Neuron (in vitro differentiated cells): ENCODE results near the gene ZNF532.

Source experiments
- H2AFZ ChIP-seq: one replicate; pipeline ENCODE4 v1.6.1; 2013; ENCODE audit warnings: low read depth, mild to moderate bottlenecking, inconsistent platforms, low read length, moderate library complexity
- H3K27me3 ChIP-seq: one replicate; pipeline ENCODE4 v1.6.1; 2013; ENCODE audit warnings: low read length; ENCODE audit not compliant: insufficient read depth
- H3K36me3 ChIP-seq: one replicate; pipeline ENCODE4 v1.6.1; 2013; ENCODE audit warnings: low read length; ENCODE audit not compliant: insufficient read depth
- H3K4me1 ChIP-seq: one replicate; pipeline ENCODE4 v1.6.1; 2013; ENCODE audit warnings: low read length; ENCODE audit not compliant: insufficient read depth
- H3K4me3 ChIP-seq: 2 replicates; pipeline ENCODE4 v1.5.1; 2013; ENCODE audit warnings: mild to moderate bottlenecking, low read length, moderate library complexity
- H3K9me3 ChIP-seq: one replicate; pipeline ENCODE4 v1.6.1; 2013; ENCODE audit warnings: low read length

Gene ZNF532

DNA sequence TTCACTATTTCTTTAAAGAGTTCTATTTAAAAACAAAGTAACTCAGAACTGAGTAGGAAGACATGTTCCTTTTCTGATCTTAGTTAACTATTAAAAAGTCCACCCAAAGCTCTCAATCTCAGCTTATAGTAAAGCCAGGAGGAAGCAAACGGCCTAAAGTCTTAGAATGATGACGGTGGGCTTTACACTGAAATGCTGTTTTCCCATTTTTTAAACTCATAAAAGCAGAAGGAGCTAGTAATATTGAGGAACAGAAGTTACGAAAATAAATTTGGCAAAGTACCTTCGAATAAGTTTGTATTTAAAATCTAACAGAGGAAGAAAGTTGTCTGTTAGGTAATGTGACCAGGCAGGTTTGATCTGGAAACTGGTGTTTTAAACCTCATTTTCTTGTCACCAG lies 111.1 kb downstream of the ZNF532 start:
- Histone ChIP-seq H2AFZ (no peak overlapping the region), H3K4me3 (no peak overlapping the region), H3K4me1 (no peaks in the 10 kb centered on the region), H3K36me3 (peaks cover 76% of the 10 kb centered on the region), H3K9me3 (no peaks in the 10 kb centered on the region), H3K27me3 (no peaks in the 10 kb centered on the region)

DNA sequence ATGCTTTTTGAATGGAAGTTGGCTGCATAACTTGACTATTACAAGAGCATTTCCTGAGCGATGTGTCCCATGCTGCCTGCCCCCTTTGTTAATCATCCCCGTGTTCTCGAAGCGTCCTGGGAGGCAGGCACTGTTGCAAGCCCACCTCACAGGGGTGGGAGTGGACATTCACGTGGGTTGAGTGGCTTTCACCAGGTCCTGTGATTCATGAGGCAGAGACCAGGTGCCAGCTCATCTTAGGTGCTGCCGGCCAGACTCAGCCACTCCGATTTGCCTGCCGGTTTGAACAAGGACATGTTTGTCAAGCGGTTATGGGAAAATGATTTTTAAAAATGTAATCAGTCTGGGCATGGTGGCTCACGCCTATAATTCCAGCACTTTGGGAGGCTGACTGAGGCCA lies 112.5 kb downstream of the ZNF532 start:
- Histone ChIP-seq H3K4me3 (no peak overlapping the region), H3K4me1 (no peaks in the 10 kb centered on the region), H3K36me3 (peaks cover 77% of the 10 kb centered on the region), H3K9me3 (no peaks in the 10 kb centered on the region), H3K27me3 (no peaks in the 10 kb centered on the region), H2AFZ (no peak overlapping the region)

DNA sequence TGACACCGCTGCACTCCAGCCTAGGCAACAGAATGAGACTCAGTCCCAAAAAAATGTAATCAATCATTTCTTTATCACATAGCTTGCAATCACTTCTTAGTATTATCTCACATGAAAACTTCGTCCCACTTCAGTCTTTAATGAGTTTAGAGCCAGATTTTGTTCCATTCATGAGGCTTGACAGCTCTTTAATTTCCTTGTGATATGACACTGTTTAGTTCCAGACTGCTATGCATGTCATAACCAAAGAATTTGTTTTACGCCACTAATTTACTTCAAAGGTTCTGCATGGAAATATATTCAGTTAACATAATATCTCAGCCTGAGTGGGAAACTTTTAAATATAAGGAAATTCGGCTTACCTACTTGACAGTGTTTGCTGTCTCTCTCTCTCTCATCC lies 113.1 kb downstream of the ZNF532 start:
- Histone ChIP-seq H3K27me3 (no peaks in the 10 kb centered on the region), H3K36me3 (peaks cover 77% of the 10 kb centered on the region), H3K4me3 (no peak overlapping the region), H3K4me1 (no peaks in the 10 kb centered on the region), H2AFZ (no peak overlapping the region), H3K9me3 (no peaks in the 10 kb centered on the region)

DNA sequence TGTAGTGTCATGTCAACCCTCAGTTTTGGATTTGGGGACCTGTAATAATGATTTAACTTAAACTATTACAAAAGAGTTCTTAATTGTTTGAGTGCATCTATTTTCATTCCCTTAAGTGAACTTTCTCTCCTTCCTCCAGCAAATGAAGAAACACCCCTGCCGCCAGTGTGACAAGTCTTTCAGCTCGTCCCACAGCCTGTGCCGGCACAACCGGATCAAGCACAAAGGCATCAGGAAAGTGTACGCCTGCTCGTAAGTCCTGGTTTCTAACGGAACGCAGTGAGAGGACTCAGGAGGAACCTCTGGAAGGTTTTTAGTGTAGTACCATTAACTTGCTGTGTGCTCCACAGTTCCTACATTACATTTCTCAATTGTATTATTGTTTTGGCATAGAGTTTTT lies 114.2 kb downstream of the ZNF532 start:
- Histone ChIP-seq H3K4me3 (no peak overlapping the region), H3K9me3 (no peaks in the 10 kb centered on the region), H2AFZ (no peak overlapping the region), H3K36me3 (peaks cover 81% of the 10 kb centered on the region), H3K27me3 (no peaks in the 10 kb centered on the region), H3K4me1 (no peaks in the 10 kb centered on the region)

DNA sequence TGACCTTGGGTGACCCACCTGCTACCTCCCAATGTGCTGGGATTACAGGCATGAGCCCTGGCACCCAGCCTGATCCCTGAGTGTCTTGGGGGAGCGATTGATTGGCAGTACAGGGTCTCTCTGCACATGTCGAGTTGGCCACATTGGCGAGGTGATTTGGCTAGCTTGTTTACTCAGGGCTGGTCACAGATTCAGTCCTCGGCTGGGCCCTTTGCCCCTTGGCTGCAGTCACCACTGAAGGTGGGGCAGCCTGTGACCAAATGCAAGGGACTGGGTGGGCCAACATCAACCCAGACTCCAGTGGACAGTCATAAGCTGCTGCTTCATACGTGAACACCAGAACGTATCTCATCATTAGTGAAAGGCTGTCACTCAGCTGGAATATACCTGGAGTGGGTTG lies 114.9 kb downstream of the ZNF532 start:
- Histone ChIP-seq H2AFZ (no peak overlapping the region), H3K9me3 (no peaks in the 10 kb centered on the region), H3K27me3 (no peaks in the 10 kb centered on the region), H3K4me3 (no peak overlapping the region), H3K36me3 (peaks cover 80% of the 10 kb centered on the region), H3K4me1 (no peaks in the 10 kb centered on the region)

DNA sequence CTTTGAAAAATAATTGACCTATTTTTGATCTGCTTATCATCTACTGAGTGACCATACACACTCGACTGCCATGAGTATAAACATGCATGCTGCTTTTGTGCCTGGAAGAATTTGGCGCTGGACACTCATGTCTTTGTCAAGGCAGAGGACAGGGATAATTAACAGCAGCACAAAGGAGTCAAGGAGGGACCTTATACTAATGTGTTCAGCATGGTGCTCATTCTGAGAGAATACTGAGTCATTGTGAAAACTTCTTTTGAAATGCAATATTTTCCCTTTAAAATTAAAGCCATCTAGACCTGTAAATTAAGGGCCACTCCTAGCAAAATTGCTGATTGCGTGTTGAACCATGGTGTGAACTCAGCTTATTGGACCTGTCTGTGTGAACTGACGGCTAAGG lies 116.3 kb downstream of the ZNF532 start:
- H3K9me3 ChIP-seq = no peaks in the 10 kb centered on the region
- H3K36me3 ChIP-seq = peaks cover 74% of the 10 kb centered on the region
- no peak overlapping the region for H2AFZ ChIP-seq
- H3K4me3 ChIP-seq = no peak overlapping the region
- no peaks in the 10 kb centered on the region for H3K4me1 ChIP-seq
- H3K27me3 ChIP-seq = no peaks in the 10 kb centered on the region

DNA sequence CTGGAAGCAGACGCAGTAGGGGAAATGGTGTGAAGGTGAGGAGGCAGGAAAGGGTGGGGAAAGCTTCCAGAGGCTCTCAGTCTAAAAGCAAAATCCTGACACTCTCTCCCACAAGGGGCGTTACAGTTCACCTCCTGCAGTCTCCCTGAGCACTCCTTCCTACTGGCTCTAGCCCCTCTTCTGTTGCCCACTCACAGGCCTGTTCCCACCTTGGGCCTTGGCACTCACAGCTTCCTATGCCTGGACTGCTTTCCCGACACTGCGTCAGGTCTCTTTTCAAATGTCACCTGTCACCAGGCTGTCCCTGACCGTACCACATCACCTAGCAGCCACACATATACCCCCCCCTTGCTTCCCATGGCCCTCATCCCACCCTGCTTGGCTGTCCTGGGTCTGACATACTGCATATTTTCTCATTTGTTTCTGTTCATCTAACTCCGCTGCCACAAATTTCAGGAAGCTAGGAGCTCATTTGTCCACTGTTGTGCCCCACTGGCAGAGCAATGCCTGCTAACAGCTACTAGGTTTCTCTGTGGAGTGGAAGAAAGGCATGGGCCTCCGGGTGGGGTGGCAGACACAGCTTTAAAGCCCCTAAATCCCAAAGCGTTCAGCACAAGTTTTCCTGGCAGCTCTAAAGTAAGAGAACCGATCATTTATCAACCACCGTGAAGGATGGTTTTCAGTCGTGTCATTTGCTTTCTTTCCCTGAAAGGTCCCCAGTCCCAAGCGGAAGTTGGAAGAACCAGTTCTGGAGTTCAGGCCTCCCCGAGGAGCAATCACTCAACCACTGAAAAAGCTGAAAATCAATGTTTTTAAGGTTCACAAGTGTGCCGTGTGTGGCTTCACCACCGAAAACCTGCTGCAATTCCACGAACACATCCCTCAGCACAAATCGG lies 118.8 kb downstream of the ZNF532 start:
- no peaks in the 10 kb centered on the region for H3K4me1 ChIP-seq
- no peaks in the 10 kb centered on the region for H3K9me3 ChIP-seq
- no peak overlapping the region for H3K4me3 ChIP-seq
- no peaks in the 10 kb centered on the region for H3K27me3 ChIP-seq
- H3K36me3 ChIP-seq = peaks cover 58% of the 10 kb centered on the region
- H2AFZ ChIP-seq = no peak overlapping the region

DNA sequence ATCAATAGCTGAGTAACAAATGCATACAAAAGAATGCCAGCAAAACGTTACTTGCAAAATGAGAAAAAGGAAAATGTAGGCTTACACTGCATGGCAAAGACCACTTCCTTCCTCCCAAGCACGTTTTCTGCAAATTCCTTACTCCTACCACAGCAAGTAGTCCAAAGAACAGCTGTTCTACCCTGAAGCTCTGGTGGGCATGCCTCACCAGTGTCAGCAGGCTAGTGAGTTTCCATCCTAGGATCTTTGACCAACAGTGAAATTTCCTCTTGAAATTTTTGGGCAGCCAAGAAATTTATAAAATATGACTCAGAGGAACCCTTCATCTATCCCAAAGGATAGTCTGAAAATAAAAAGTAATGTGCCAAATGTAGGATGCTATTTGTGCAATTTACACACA lies 123.9 kb downstream of the ZNF532 start:
- H2AFZ ChIP-seq = no peak overlapping the region
- no peak overlapping the region for H3K4me3 ChIP-seq
- H3K4me1 ChIP-seq = no peaks in the 10 kb centered on the region
- peaks cover 9% of the 10 kb centered on the region for H3K36me3 ChIP-seq
- H3K9me3 ChIP-seq = no peaks in the 10 kb centered on the region
- no peaks in the 10 kb centered on the region for H3K27me3 ChIP-seq

DNA sequence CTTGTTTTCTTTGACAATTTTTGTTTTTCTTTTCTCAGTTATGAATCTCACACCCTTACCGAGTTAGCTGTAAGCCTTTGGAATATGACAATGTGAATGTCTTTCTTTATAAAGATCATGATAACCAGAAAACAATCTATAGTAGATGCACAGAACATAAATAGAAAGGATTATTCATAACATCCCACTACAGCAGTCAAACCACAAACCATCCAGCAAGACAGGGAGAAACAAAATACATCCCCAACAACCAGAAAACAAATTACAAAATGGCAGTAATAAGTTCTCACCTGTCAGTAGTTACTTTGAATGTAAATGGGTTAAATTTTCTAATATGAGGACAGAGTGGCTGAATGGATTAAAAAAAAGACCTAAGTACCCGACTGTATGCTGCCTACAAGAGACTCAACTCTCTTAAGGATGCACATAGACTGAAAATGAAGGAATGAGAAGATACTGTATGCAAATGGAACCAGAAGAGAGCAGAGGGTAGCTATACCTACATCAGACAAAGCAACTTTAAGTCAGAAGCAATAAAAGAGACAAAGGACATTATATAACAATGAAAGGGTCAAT lies 124.6 kb downstream of the ZNF532 start:
- no peaks in the 10 kb centered on the region for H3K4me1 ChIP-seq

DNA sequence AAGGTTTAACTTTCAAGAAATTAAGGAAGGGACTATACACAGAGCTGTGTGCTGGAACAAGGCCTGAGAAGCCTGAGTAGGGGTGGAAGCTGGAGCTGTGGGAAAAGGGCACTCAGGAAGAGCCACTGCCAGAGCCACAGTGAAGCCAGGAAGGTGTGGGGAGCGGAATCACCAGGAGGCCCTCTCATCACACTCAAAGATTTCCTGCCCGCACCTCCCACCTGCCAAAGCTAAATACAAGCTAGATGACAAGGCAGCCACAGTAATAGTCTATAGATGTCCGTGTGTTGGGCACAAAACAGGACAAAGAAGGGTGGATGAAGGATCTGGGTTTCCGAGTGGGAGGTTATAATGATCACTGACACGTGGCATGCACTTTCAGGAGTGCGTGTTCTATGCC lies 126.0 kb downstream of the ZNF532 start:
- Histone ChIP-seq H3K4me3 (no peak overlapping the region), H3K4me1 (no peaks in the 10 kb centered on the region), H3K36me3 (peaks cover 2% of the 10 kb centered on the region), H2AFZ (no peak overlapping the region), H3K27me3 (no peaks in the 10 kb centered on the region), H3K9me3 (no peaks in the 10 kb centered on the region)

More for the DNA sequence above, 124.6 kb downstream of the ZNF532 start:
- Histone ChIP-seq H2AFZ (no peak overlapping the region), H3K4me3 (no peak overlapping the region), H3K36me3 (peaks cover 3% of the 10 kb centered on the region), H3K27me3 (no peaks in the 10 kb centered on the region), H3K9me3 (no peaks in the 10 kb centered on the region)

DNA sequence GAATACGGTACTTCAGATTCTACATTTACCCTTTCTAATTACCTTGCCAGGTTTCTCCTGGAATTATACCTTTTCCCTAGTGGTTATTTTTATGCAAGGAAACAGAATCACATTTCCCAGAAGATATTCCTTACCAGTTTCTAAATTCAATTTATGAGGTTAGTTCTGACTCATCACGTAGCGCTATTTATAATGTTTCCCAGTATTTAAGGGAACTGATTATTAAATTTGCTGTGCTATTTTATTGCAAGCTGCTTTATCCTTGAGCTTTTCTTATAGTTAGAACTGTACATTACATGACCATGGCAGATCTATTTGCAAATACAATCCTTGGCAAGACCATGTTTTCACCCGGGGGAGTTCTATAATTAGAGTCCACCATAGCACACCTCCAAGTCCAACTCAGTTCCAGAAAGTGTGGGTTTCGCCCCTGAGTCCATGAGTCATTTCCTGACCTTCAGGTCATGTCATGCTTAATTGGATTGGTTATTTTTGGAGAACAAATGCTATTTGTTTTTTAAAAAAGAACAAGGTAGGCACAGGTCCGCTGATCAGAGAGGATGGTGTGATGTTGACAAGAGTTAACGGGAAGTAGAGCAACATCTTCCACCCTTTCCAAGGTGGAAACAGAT lies 126.6 kb downstream of the ZNF532 start:
- Histone ChIP-seq H3K27me3 (no peaks in the 10 kb centered on the region), H3K4me1 (no peaks in the 10 kb centered on the region), H3K4me3 (no peak overlapping the region), H3K9me3 (no peaks in the 10 kb centered on the region), H2AFZ (no peak overlapping the region), H3K36me3 (no peaks in the 10 kb centered on the region)

DNA sequence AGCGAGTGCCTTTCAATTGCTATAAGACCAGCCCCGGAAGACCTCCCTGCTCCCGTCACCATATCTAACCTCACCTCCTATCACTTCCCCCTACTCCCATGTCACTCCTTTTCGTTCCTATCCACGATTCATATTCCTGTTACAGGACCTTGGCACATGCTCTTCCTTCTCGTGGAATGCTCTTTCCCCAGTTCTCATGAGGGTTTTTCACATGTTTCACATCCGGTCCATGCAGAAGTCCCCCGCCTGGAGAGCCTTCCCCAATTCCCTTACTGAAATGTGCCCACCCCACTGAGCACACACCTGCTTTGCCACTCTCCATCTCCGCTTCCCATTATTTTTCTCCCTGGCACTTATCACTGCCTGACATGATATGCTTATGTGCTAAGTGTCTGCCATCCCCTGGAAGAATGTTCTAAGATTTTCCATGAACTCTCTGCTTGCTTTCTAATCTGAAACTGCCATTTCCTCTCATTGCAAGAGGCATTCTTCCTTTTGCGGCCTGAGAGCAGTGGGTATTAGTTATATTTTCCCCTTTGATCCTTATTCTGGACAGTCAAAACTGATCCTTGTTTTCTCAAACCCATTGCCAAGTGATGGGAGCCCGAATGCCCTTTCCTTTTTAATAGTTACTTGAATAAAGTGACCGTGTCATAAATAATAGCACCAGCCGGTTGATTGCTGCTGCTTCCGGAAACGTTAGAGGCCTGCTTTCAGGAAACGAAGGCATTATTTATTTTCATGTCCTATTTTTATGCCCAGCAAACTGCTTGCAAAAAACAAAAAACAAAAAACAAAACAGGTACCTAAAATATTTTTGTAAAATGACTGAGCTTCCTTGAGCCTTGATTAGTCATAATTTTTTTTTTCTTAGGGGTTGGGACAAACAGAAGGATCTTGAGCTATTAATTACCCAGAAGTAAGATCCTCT lies 127.9 kb downstream of the ZNF532 start:
- no peak overlapping the region for H2AFZ ChIP-seq
- peaks cover 4% of the 10 kb centered on the region for H3K4me1 ChIP-seq
- H3K9me3 ChIP-seq = no peaks in the 10 kb centered on the region
- no peaks in the 10 kb centered on the region for H3K27me3 ChIP-seq
- no peak overlapping the region for H3K4me3 ChIP-seq
- no peaks in the 10 kb centered on the region for H3K36me3 ChIP-seq
